ENCODE measurements around the gene ANKHD1.
"Not testable (repeated sequence)": the region's sequence is repeated elsewhere in the genome, so short reads cannot be mapped to it uniquely, and the experiment has no call there.

ANKHD1 gene

DNA sequence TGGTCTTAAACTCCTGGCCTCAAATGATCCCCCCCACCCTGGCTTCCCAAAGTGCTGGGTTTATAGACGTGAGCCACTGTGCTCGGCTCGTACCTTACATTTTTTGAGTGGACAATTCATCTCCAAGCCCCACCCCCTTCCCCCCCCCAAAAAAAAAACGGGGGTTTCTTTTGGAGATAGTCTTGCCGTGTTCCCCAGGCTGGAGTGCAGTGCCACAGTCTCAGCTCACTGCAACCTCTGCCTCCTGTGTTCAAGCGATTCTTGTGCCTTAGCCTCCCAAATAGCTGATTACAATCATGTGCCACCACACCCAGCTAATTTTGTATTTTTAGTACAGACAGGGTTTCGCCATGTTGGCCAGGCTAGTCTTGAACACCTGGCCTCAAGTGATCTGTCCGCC, 31.3 kb downstream of the ANKHD1 start:
- TF ChIP-seq, protein P1, sequence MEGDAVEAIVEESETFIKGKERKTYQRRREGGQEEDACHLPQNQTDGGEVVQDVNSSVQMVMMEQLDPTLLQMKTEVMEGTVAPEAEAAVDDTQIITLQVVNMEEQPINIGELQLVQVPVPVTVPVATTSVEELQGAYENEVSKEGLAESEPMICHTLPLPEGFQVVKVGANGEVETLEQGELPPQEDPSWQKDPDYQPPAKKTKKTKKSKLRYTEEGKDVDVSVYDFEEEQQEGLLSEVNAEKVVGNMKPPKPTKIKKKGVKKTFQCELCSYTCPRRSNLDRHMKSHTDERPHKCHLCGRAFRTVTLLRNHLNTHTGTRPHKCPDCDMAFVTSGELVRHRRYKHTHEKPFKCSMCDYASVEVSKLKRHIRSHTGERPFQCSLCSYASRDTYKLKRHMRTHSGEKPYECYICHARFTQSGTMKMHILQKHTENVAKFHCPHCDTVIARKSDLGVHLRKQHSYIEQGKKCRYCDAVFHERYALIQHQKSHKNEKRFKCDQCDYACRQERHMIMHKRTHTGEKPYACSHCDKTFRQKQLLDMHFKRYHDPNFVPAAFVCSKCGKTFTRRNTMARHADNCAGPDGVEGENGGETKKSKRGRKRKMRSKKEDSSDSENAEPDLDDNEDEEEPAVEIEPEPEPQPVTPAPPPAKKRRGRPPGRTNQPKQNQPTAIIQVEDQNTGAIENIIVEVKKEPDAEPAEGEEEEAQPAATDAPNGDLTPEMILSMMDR (IDR thresholded peaks at IDR 0.05; ENCODE audit: poor library complexity, severe bottlenecking), result no peak
- ATAC-seq (ENCODE audit: low read depth), result no peak
- H3K4me3 ChIP-seq (ENCODE audit: severe bottlenecking), result no peak overlapping the region
- peaks cover 42% of the 10 kb centered on the region for H3K36me3 ChIP-seq (ENCODE audit: low read depth)
- H3K27ac ChIP-seq (ENCODE audit: poor library complexity, severe bottlenecking), result no peak overlapping the region
- no peaks in the 10 kb centered on the region for H3K27me3 ChIP-seq (ENCODE audit: insufficient read depth, poor library complexity, severe bottlenecking)
- H3K4me1 ChIP-seq (ENCODE audit: insufficient read depth, poor library complexity, severe bottlenecking), result no peaks in the 10 kb centered on the region
- H3K9me3 ChIP-seq (ENCODE audit: severe bottlenecking), result no peaks in the 10 kb centered on the region
- DNase-seq (ENCODE audit: low spot score), result no peak

DNA sequence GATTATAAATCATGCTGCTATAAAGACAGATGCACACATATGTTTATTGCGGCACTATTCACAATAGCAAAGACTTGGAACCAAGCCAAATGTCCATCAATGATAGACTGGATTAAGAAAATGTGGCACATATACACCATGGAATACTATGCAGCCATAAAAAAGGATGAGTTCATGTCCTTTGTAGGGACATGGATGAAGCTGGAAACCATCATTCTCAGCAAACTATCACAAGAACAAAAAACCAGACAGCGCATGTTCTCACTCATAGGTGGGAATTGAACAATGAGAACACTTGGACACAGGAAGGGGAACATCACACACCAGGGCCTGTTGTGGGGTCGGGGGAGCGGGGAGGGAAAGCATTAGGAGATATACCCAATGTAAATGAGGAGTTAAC, 55.7 kb downstream of the ANKHD1 start:
- not testable (repeated sequence) for H3K9me3 ChIP-seq (ENCODE audit: severe bottlenecking); H3K4me3 ChIP-seq (ENCODE audit: severe bottlenecking); ATAC-seq (ENCODE audit: low read depth); H3K27me3 ChIP-seq (ENCODE audit: insufficient read depth, poor library complexity, severe bottlenecking); DNase-seq (ENCODE audit: low spot score); H3K4me1 ChIP-seq (ENCODE audit: insufficient read depth, poor library complexity, severe bottlenecking); H3K27ac ChIP-seq (ENCODE audit: poor library complexity, severe bottlenecking)
- peaks cover 76% of the 10 kb centered on the region for H3K36me3 ChIP-seq (ENCODE audit: low read depth)

DNA sequence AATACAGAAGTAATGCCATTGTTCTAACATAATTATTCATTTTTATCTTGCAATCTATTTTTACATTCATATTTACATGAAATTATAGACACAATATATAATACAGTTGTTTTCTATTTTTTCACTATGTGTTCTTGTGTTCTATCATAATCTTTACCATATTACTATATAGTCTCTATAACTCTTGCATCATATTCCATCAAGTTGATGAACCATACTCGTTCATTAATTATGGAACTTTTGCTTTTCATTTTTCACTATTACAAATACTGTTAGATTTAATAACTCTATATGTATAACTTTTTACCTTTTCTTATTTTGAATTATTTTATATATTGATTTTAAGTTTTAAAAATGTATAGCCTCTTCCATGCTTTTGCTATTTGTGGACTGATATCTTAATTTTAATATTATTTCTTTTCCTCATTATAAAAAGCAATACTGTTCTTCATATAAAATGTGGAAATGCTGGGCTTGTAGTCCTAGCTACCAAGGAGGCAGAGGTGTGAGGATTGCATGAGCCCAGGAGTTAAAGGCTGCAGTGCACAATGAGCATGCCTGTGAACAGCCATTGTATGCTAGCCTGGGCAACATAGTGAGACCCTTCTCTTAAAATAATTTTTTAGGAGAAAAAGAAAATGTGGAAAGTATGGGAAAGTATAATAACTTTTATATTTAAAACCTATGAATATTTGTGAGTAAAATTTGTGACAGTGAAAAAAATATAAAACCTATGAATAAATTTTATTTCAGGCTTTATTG, 65.5 kb downstream of the ANKHD1 start:
- Histone ChIP-seq H3K4me1 (ENCODE audit: insufficient read depth, poor library complexity, severe bottlenecking) (no peaks in the 10 kb centered on the region), H3K36me3 (ENCODE audit: low read depth) (peaks cover 79% of the 10 kb centered on the region), H3K4me3 (ENCODE audit: severe bottlenecking) (no peak overlapping the region), H3K27ac (ENCODE audit: poor library complexity, severe bottlenecking) (no peak overlapping the region), H3K27me3 (ENCODE audit: insufficient read depth, poor library complexity, severe bottlenecking) (no peaks in the 10 kb centered on the region), H3K9me3 (ENCODE audit: severe bottlenecking) (no peaks in the 10 kb centered on the region)
- ATAC-seq (ENCODE audit: low read depth), result no peak
- DNase-seq (ENCODE audit: low spot score), result no peak
- TF ChIP-seq, protein P1 (IDR thresholded peaks at IDR 0.05; ENCODE audit: poor library complexity, severe bottlenecking), result no peak

DNA sequence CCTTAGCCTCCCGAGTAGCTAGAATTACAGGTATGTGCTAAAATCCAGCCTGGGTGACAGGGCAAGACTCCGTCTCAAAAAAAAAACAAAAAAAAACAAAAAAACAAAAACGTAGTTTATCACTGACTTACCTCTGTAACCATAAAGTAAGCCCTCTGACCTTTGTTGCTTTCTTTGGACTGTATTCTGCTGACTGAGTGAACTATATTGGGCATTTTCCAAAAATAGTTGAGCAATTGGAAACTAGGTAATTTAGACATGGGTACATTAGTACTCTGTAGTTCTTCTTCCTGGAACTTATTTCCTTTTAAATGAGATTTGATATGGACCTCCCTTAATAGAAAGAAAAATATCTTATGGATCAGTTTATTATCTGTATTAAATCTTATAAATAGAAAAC, 66.6 kb downstream of the ANKHD1 start:
- no peak overlapping the region for H3K27ac ChIP-seq (ENCODE audit: poor library complexity, severe bottlenecking)
- no peaks in the 10 kb centered on the region for H3K4me1 ChIP-seq (ENCODE audit: insufficient read depth, poor library complexity, severe bottlenecking)
- DNase-seq (ENCODE audit: low spot score) (no peak), ATAC-seq (ENCODE audit: low read depth) (no peak)
- TF ChIP-seq, protein P1 (IDR thresholded peaks at IDR 0.05; ENCODE audit: poor library complexity, severe bottlenecking), result no peak
- H3K4me3 ChIP-seq (ENCODE audit: severe bottlenecking), result no peak overlapping the region
- H3K27me3 ChIP-seq (ENCODE audit: insufficient read depth, poor library complexity, severe bottlenecking), result no peaks in the 10 kb centered on the region
- H3K9me3 ChIP-seq (ENCODE audit: severe bottlenecking), result no peaks in the 10 kb centered on the region
- H3K36me3 ChIP-seq (ENCODE audit: low read depth), result peaks cover 81% of the 10 kb centered on the region

DNA sequence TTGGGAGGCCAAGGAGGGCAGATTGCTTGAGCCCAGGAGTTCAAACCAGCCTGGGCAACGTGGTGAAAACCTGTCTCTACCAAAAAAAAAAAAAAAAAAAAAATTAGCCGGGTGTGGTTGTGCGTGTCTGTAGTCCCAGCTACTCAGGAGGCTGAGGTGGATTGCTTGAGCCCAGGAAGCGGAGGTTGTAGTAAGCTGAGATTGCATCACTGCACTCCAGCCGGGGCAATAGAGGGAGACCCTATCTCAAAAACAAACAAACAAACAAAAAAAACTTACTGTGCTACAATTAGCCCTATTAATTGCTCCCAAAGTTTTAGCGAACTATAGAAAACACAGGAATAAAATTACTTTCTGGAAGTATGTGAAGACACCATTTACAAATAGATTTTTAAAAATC, 67.6 kb downstream of the ANKHD1 start:
- Histone ChIP-seq H3K4me1 (ENCODE audit: insufficient read depth, poor library complexity, severe bottlenecking) (no peaks in the 10 kb centered on the region), H3K36me3 (ENCODE audit: low read depth) (peaks cover 81% of the 10 kb centered on the region), H3K9me3 (ENCODE audit: severe bottlenecking) (no peaks in the 10 kb centered on the region), H3K27ac (ENCODE audit: poor library complexity, severe bottlenecking) (no peak overlapping the region), H3K4me3 (ENCODE audit: severe bottlenecking) (no peak overlapping the region), H3K27me3 (ENCODE audit: insufficient read depth, poor library complexity, severe bottlenecking) (no peaks in the 10 kb centered on the region)
- no peak for DNase-seq (ENCODE audit: low spot score)
- TF ChIP-seq, protein P1 (IDR thresholded peaks at IDR 0.05; ENCODE audit: poor library complexity, severe bottlenecking), result no peak
- ATAC-seq (ENCODE audit: low read depth), result no peak
